IPS-18c (cell line): ENCODE measurements around the gene CAPN2.
A peak's percentile ranks its signal among the peaks of the same experiment; 100 is the strongest.
"Not testable (repeated sequence)": the region's sequence is repeated elsewhere in the genome, so short reads cannot be mapped to it uniquely, and the experiment has no call there.

Source experiments
- H3K4me3 ChIP-seq: 2 replicates; pipeline ENCODE4 v1.7.0; 2013; ENCODE audit warnings: low read depth, mild to moderate bottlenecking, low read length, moderate library complexity; ENCODE audit not compliant: insufficient read depth
- H3K9me3 ChIP-seq: one replicate; pipeline ENCODE4 v1.6.1; 2013; ENCODE audit warnings: mild to moderate bottlenecking, low read length, moderate library complexity; ENCODE audit not compliant: control insufficient read depth, insufficient read depth

The CAPN2 gene

GRCh38 chr1:223727541-223727940 lies 15.2 kb downstream of the CAPN2 start:
- Histone ChIP-seq H3K9me3 (peaks cover 5% of the 10 kb centered on the region), H3K4me3 (no peak overlapping the region)

- Histone ChIP-seq H3K9me3 (peaks cover 2% of the 10 kb centered on the region), H3K4me3 (no peak overlapping the region)
Measured at GRCh38 chr1:223729906-223730305, 17.6 kb downstream of the CAPN2 start.

GRCh38 chr1:223730479-223731132 lies 18.3 kb downstream of the CAPN2 start:
- peaks cover 2% of the 10 kb centered on the region for H3K9me3 ChIP-seq
- no peak overlapping the region for H3K4me3 ChIP-seq

GRCh38 chr1:223731133-223731770 lies 18.9 kb downstream of the CAPN2 start:
- H3K9me3 ChIP-seq = peaks cover 2% of the 10 kb centered on the region
- no peak overlapping the region for H3K4me3 ChIP-seq

- no peaks in the 10 kb centered on the region for H3K9me3 ChIP-seq
- H3K4me3 ChIP-seq = no peak overlapping the region; the same call in 1 of the 2 replicates
Measured at GRCh38 chr1:223732993-223733798, 20.9 kb downstream of the CAPN2 start.

- Histone ChIP-seq H3K9me3 (no peaks in the 10 kb centered on the region), H3K4me3 (no peak overlapping the region; the same call in 1 of the 2 replicates)
Measured at GRCh38 chr1:223733898-223734852, 21.8 kb downstream of the CAPN2 start.

- H3K4me3 ChIP-seq, H3K9me3 ChIP-seq: not testable (repeated sequence)
Measured at GRCh38 chr1:223736638-223737037, 24.3 kb downstream of the CAPN2 start.

GRCh38 chr1:223737342-223737741 lies 25.0 kb downstream of the CAPN2 start:
- no peaks in the 10 kb centered on the region for H3K9me3 ChIP-seq
- no peak overlapping the region for H3K4me3 ChIP-seq

GRCh38 chr1:223738465-223739365 lies 26.4 kb downstream of the CAPN2 start:
- Histone ChIP-seq H3K4me3 (no peak overlapping the region), H3K9me3 (no peaks in the 10 kb centered on the region)

- no peak overlapping the region for H3K4me3 ChIP-seq
- no peaks in the 10 kb centered on the region for H3K9me3 ChIP-seq
Measured at GRCh38 chr1:223739366-223740037, 27.2 kb downstream of the CAPN2 start.

GRCh38 chr1:223740038-223740736 lies 27.8 kb downstream of the CAPN2 start:
- H3K9me3 ChIP-seq, H3K4me3 ChIP-seq: not testable (repeated sequence)

GRCh38 chr1:223741861-223742260 lies 29.5 kb downstream of the CAPN2 start:
- H3K4me3 ChIP-seq = no peak overlapping the region
- no peaks in the 10 kb centered on the region for H3K9me3 ChIP-seq

- no peak overlapping the region for H3K4me3 ChIP-seq
- H3K9me3 ChIP-seq = no peaks in the 10 kb centered on the region
Measured at GRCh38 chr1:223742856-223743517, 30.6 kb downstream of the CAPN2 start.

GRCh38 chr1:223745731-223746130 lies 33.4 kb downstream of the CAPN2 start:
- Histone ChIP-seq H3K4me3 (no peak overlapping the region), H3K9me3 (no peaks in the 10 kb centered on the region)

- H3K9me3 ChIP-seq = peaks cover 4% of the 10 kb centered on the region
- H3K4me3 ChIP-seq = peak overlapping the region; percentile 72; the same call in 1 of the 2 replicates
Measured at GRCh38 chr1:223747838-223748335, 35.5 kb downstream of the CAPN2 start.
